ENCODE results near the gene GNA12. TPM values are rescaled to one million over a fixed set of nuclear protein-coding genes. Genes with fewer than 3 reads are reported as not detected.
A peak's percentile ranks its signal among the peaks of the same experiment; 100 is the strongest.

The GNA12 gene
- total RNA-seq, 1 donor from 2014 or later, result 67.2 TPM

DNA sequence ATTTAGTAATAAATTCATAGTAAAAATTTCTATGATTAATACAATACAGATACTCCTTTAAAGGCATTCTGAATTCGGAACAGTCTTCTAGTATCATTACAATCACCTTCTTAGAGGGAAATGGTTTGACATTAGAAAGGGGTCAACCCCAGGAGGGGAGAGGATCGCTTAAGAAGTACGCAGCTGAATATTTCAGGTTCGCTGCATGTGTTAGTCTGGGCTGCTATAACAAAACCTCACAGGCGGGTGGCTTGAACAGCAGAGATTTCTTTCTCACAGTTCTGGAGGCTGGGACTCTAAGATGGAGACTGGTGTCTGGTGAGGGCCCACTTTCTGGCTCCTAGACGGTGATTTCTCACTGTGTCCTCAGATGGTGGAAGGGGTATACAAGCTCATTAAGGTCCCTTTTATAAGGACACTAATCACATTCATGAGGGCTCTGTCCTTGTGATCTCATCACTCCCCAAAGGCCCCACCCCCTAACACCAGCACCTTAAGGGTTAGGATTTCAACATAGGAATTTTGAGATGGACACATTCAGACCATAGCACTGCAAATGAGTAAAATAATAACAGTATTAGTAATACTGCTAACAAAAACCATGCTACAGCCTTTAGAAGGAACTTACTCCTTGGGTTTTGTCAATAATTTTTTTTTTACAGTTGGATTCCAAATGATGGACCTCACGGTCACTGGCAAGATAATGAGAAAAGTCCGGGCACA lies 34.0 kb downstream of the GNA12 start:
- Histone ChIP-seq H3K27ac (ENCODE audit: low read depth, low read length) (no peak overlapping the region), H3K9me3 (ENCODE audit: insufficient read depth, low read depth, low read length) (no peaks in the 10 kb centered on the region), H3K4me1 (ENCODE audit: insufficient read depth, low read length) (peaks cover 17% of the 10 kb centered on the region), H4K20me1 (ENCODE audit: insufficient read depth, low read length) (peaks cover 52% of the 10 kb centered on the region), H3K9ac (ENCODE audit: low read length) (no peak overlapping the region), H3K79me2 (ENCODE audit: insufficient read depth, low read length) (peaks cover 92% of the 10 kb centered on the region), H3K27me3 (ENCODE audit: insufficient read depth, low read length) (no peaks in the 10 kb centered on the region), H3K36me3 (ENCODE audit: insufficient read depth, low read length) (no peaks in the 10 kb centered on the region), H3K4me2 (ENCODE audit: low read length) (no peak overlapping the region), H2AFZ (ENCODE audit: low read depth, low read length) (no peak overlapping the region), H3K4me3 (ENCODE audit: insufficient read depth, low read depth, low read length) (no peak overlapping the region)
- Mint-ChIP-seq H3K27me3 (ENCODE audit: low read depth, unreplicated experiment) (no peaks in the 10 kb centered on the region), H3K4me3 (ENCODE audit: unreplicated experiment) (no peak overlapping the region), H3K27ac (ENCODE audit: unreplicated experiment) (peak overlapping the region; percentile 66), H3K4me1 (ENCODE audit: low read depth, unreplicated experiment) (peaks cover 23% of the 10 kb centered on the region), H3K36me3 (ENCODE audit: low read depth, unreplicated experiment) (peaks cover 24% of the 10 kb centered on the region), H3K9me3 (ENCODE audit: unreplicated experiment) (no peaks in the 10 kb centered on the region)
- DNase-seq (ENCODE audit: low read depth), result no peak
- TF ChIP-seq, protein P1, sequence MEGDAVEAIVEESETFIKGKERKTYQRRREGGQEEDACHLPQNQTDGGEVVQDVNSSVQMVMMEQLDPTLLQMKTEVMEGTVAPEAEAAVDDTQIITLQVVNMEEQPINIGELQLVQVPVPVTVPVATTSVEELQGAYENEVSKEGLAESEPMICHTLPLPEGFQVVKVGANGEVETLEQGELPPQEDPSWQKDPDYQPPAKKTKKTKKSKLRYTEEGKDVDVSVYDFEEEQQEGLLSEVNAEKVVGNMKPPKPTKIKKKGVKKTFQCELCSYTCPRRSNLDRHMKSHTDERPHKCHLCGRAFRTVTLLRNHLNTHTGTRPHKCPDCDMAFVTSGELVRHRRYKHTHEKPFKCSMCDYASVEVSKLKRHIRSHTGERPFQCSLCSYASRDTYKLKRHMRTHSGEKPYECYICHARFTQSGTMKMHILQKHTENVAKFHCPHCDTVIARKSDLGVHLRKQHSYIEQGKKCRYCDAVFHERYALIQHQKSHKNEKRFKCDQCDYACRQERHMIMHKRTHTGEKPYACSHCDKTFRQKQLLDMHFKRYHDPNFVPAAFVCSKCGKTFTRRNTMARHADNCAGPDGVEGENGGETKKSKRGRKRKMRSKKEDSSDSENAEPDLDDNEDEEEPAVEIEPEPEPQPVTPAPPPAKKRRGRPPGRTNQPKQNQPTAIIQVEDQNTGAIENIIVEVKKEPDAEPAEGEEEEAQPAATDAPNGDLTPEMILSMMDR (IDR thresholded peaks at IDR 0.05; ENCODE audit: insufficient read depth, low read depth, low read length), result no peak
- TF ChIP-seq EZH2 (IDR thresholded peaks at IDR 0.05; ENCODE audit: insufficient read depth, low read length), result no peak
- no peak for FAIRE-seq

DNA sequence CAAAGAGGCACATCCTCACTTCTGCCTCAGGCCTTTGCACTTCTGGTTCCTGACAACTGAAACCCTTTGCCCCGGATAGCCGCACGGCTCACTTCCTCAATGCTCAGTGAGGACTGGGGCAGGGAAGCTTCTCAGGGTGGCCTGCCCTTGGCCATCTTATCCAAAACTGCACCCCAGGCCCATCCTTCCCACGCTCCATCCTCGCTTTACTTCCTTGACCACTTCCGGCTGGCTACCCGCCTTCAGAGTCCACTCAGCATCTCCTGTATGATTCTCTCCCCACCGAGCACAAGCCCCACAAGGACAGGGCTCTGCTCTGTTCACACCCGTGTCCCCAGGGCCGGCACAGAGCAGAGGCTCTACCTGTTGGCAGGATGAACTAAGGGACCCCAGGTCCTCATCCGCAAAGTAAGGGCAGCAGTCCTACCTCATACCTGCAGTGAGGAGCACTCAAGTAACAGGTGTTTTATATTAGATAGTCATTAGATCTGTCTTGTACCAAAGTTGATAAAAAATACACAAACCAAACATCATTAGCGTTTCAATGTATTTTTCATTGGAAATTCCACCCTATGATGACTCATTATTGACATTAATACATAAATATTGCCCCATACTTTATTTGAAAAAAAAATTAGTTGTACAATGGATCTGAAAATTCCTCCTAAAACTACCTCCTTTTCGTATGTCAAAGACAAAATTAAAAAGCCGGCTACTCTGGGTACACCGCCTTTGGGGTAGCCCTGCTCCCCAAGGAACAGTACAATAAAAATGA lies 35.0 kb downstream of the GNA12 start:
- TF ChIP-seq EZH2 (IDR thresholded peaks at IDR 0.05; ENCODE audit: insufficient read depth, low read length), result no peak
- TF ChIP-seq, protein P1 (IDR thresholded peaks at IDR 0.05; ENCODE audit: insufficient read depth, low read depth, low read length), result no peak
- Mint-ChIP-seq H3K27me3 (ENCODE audit: low read depth, unreplicated experiment) (no peaks in the 10 kb centered on the region), H3K9me3 (ENCODE audit: unreplicated experiment) (no peaks in the 10 kb centered on the region), H3K4me3 (ENCODE audit: unreplicated experiment) (no peak overlapping the region), H3K4me1 (ENCODE audit: low read depth, unreplicated experiment) (peaks cover 18% of the 10 kb centered on the region), H3K36me3 (ENCODE audit: low read depth, unreplicated experiment) (peaks cover 16% of the 10 kb centered on the region), H3K27ac (ENCODE audit: unreplicated experiment) (no peak overlapping the region)
- H3K4me3 ChIP-seq (ENCODE audit: insufficient read depth, low read depth, low read length), result no peak overlapping the region
- no peak overlapping the region for H2AFZ ChIP-seq (ENCODE audit: low read depth, low read length)
- no peak overlapping the region for H3K9ac ChIP-seq (ENCODE audit: low read length)
- H4K20me1 ChIP-seq (ENCODE audit: insufficient read depth, low read length), result peaks cover 51% of the 10 kb centered on the region
- peaks cover 12% of the 10 kb centered on the region for H3K4me1 ChIP-seq (ENCODE audit: insufficient read depth, low read length)
- H3K36me3 ChIP-seq (ENCODE audit: insufficient read depth, low read length), result no peaks in the 10 kb centered on the region
- no peak for DNase-seq (ENCODE audit: low read depth)
- no peaks in the 10 kb centered on the region for H3K27me3 ChIP-seq (ENCODE audit: insufficient read depth, low read length)
- H3K79me2 ChIP-seq (ENCODE audit: insufficient read depth, low read length), result peaks cover 92% of the 10 kb centered on the region
- H3K27ac ChIP-seq (ENCODE audit: low read depth, low read length), result no peak overlapping the region
- no peak overlapping the region for H3K4me2 ChIP-seq (ENCODE audit: low read length)
- no peaks in the 10 kb centered on the region for H3K9me3 ChIP-seq (ENCODE audit: insufficient read depth, low read depth, low read length)
- no peak for FAIRE-seq
